ENCODE data around the gene GRIK3. TPM values are rescaled to one million over a fixed set of nuclear protein-coding genes. Genes with fewer than 3 reads are reported as not detected.
"Not testable (repeated sequence)": the region's sequence is repeated elsewhere in the genome, so short reads cannot be mapped to it uniquely, and the experiment has no call there.

GRIK3 gene
- total RNA-seq: 1 to 10 TPM; 3.1 to 6.3 TPM
- 0.99 TPM for polyA plus RNA-seq (ENCODE audit: insufficient read depth, low read depth, low replicate concordance)
- long read RNA-seq, donor 1: 0 reads
- long read RNA-seq, donor 2: 0 reads

GRCh38 chr1:37034121-37035013 lies at the start of gene GRIK3:
GRIK3 (minus strand) TSS chr1:37034515; CDS start chr1:37034108, 407 bp downstream.
- TF ChIP-seq CTCF (IDR thresholded peaks at IDR 0.05): no peak
- no peak for TF ChIP-seq POLR2A (IDR thresholded peaks at IDR 0.05)
- 1 to 2% methylated on average over 13 to 78 of the region's 128 CpGs for WGBS, 2 donors
- H3K4me1 ChIP-seq: peaks cover 20% of the 10 kb centered on the region
- intact Hi-C loops (cut with DNase I; ENCODE audit: low total_unique reads): no loop called here
- peak; percentile 50 for DNase-seq
- H3K27ac ChIP-seq: no peak within 1 kb of the TSS
- peak within 1 kb of the TSS; percentile 40 to 49 for H3K4me3 ChIP-seq
- H3K27me3 ChIP-seq: no peaks in the 10 kb centered on the region
- H3K36me3 ChIP-seq (ENCODE audit: low read depth, missing control alignments): no peaks in the 10 kb centered on the region
- H3K9me3 ChIP-seq: no peaks in the 10 kb centered on the region

GRCh38 chr1:37084013-37084412 lies 49.7 kb upstream of the GRIK3 start:
- TF ChIP-seq POLR2A (IDR thresholded peaks at IDR 0.05): no peak
- no peak for TF ChIP-seq CTCF (IDR thresholded peaks at IDR 0.05)
- Histone ChIP-seq H3K9me3 (no peaks in the 10 kb centered on the region), H3K4me3 (no peak overlapping the region), H3K27me3 (no peaks in the 10 kb centered on the region), H3K4me1 (no peaks in the 10 kb centered on the region), H3K27ac (no peak overlapping the region), H3K36me3 (ENCODE audit: low read depth, missing control alignments) (no peaks in the 10 kb centered on the region)
- DNase-seq: no peak
- intact Hi-C loops (cut with DNase I; ENCODE audit: low total_unique reads): no loop called here
- 65 to 67% methylated on average over 10 of the region's 10 CpGs for WGBS, 2 donors

GRCh38 chr1:37083603-37084002 lies 49.3 kb upstream of the GRIK3 start:
- 74 to 83% methylated on average over 12 of the region's 12 CpGs for WGBS, 2 donors
- Histone ChIP-seq H3K27me3 (no peaks in the 10 kb centered on the region), H3K9me3 (no peaks in the 10 kb centered on the region), H3K36me3 (ENCODE audit: low read depth, missing control alignments) (no peaks in the 10 kb centered on the region), H3K4me1 (no peaks in the 10 kb centered on the region), H3K4me3 (no peak overlapping the region), H3K27ac (no peak overlapping the region)
- intact Hi-C loops (cut with DNase I; ENCODE audit: low total_unique reads): no loop called here
- no peak for TF ChIP-seq CTCF (IDR thresholded peaks at IDR 0.05)
- no peak for TF ChIP-seq POLR2A (IDR thresholded peaks at IDR 0.05)
- DNase-seq: no peak

- H3K4me1 ChIP-seq: not testable (repeated sequence)
- 71% methylated on average over 7 of the region's 54 CpGs; no CpG with 5 or more reads in 1 of the 2 donors for WGBS, 2 donors
Observed at GRCh38 chr1:37080296-37080986, 46.1 kb upstream of the GRIK3 start.

GRCh38 chr1:37078866-37079265 lies 44.6 kb upstream of the GRIK3 start:
- H3K27ac ChIP-seq: no peak overlapping the region
- H3K27me3 ChIP-seq: no peaks in the 10 kb centered on the region
- intact Hi-C loops (cut with DNase I; ENCODE audit: low total_unique reads): no loop called here
- DNase-seq: no peak
- H3K4me1 ChIP-seq: no peaks in the 10 kb centered on the region
- 81 to 88% methylated on average over 2 of the region's 2 CpGs for WGBS, 2 donors
- no peaks in the 10 kb centered on the region for H3K36me3 ChIP-seq (ENCODE audit: low read depth, missing control alignments)
- no peak overlapping the region for H3K4me3 ChIP-seq
- TF ChIP-seq POLR2A (IDR thresholded peaks at IDR 0.05) (no peak), CTCF (IDR thresholded peaks at IDR 0.05) (no peak)
- H3K9me3 ChIP-seq: no peaks in the 10 kb centered on the region

More at GRCh38 chr1:37080296-37080986, 46.1 kb upstream of the GRIK3 start:
- DNase-seq; H3K4me3 ChIP-seq; H3K27ac ChIP-seq; intact Hi-C loops (cut with DNase I; ENCODE audit: low total_unique reads); H3K9me3 ChIP-seq; H3K36me3 ChIP-seq (ENCODE audit: low read depth, missing control alignments); H3K27me3 ChIP-seq: not testable (repeated sequence)
